ENCODE measurements around the gene DNAH2. TPM values are rescaled to one million over a fixed set of nuclear protein-coding genes. Genes with fewer than 3 reads are reported as not detected.
A peak's percentile ranks its signal among the peaks of the same experiment; 100 is the strongest.

The DNAH2 gene
- total and polyA plus RNA-seq, 9 of the 15 experiments (the other 6 are each of a cell fraction or from before 2014, with no cell fraction given) = 0.03 TPM; not detected in 8

GRCh38 chr17:7716901-7717755 is at the start of gene DNAH2 (continued):
- TF ChIP-seq JUND (IDR thresholded peaks at IDR 0.05; ENCODE audit: borderline replicate concordance, low read depth, low read length) (0 out of 2 replicates have a peak, but pooled peaks have one; percentile 2), JUND (tag; IDR thresholded peaks at IDR 0.05; ENCODE audit: borderline replicate concordance, low read depth, low read length) (no peak), SMAD4 (CRISPR knock-in tag; conservative IDR thresholded peaks at IDR 0.05) (0 out of 2 replicates have a peak, but pooled peaks have one; percentile 47), SAFB (IDR thresholded peaks at IDR 0.05; ENCODE audit: borderline replicate concordance, low read depth, low read length) (0 out of 2 replicates have a peak, but pooled peaks have one; percentile 43), SMC3 (conservative IDR thresholded peaks at IDR 0.05; ENCODE audit: insufficient read depth, low read depth, low read length) (peak; percentile 19; the same call in 1 of the 2 replicates), TOE1 (IDR thresholded peaks at IDR 0.05; ENCODE audit: borderline replicate concordance) (peak; percentile 87), TOE1 (CRISPR knock-in tag; IDR thresholded peaks at IDR 0.05; ENCODE audit: borderline replicate concordance, low read depth) (no peak), CTCFL (IDR thresholded peaks at IDR 0.05; ENCODE audit: borderline replicate concordance, insufficient read depth, low read depth, low read length, poor library complexity, severe bottlenecking) (peak; percentile 74), YY1 (IDR thresholded peaks at IDR 0.05; ENCODE audit: borderline replicate concordance in 1 of 3, control insufficient read depth in 1 of 3, extremely low read depth in 1 of 3, insufficient read depth in 3 of 3, insufficient read length in 1 of 3, insufficient replicate concordance in 2 of 3, low read depth in 1 of 3, low read length in 2 of 3) (peak in 1 of 3 experiments; percentile 42), E2F6 (IDR thresholded peaks at IDR 0.05; ENCODE audit: borderline replicate concordance in 1 of 2, extremely low read depth in 1 of 2, insufficient read depth in 1 of 2, insufficient read length in 1 of 2, low read depth in 1 of 2, low read length in 1 of 2, poor library complexity in 1 of 2, severe bottlenecking in 1 of 2) (peak; percentile 33 to 68), CCNT2 (IDR thresholded peaks at IDR 0.05; ENCODE audit: borderline replicate concordance, extremely low read depth, insufficient read length, low read depth, low read length) (peak; percentile 29), NCOA1 (IDR thresholded peaks at IDR 0.05; ENCODE audit: low read depth) (no peak), ZFP36 (IDR thresholded peaks at IDR 0.05; ENCODE audit: low read depth, low read length, partially characterized antibody) (peak; percentile 42), EP400 (IDR thresholded peaks at IDR 0.05) (peak; percentile 35; the same call in 1 of the 2 replicates), CREM (IDR thresholded peaks at IDR 0.05; ENCODE audit: low read depth) (0 out of 2 replicates have a peak, but pooled peaks have one; percentile 16), CSDE1 (IDR thresholded peaks at IDR 0.05) (0 out of 4 replicates have a peak, but pooled peaks of 1 of the 2 experiments have one; percentile 24), MTA1 (IDR thresholded peaks at IDR 0.05; ENCODE audit: borderline replicate concordance) (0 out of 2 replicates have a peak, but pooled peaks have one; percentile 36), FOXM1 (IDR thresholded peaks at IDR 0.05; ENCODE audit: low read depth) (0 out of 2 replicates have a peak, but pooled peaks have one; percentile 35), FOXM1 (CRISPR knock-in tag; IDR thresholded peaks at IDR 0.05; ENCODE audit: low read depth) (no peak), MNT (conservative IDR thresholded peaks at IDR 0.05) (peak in 1 of 2 experiments; percentile 43; a peak in 2 of 4 replicates)

Data from K562 (cell line).